OCI-LY7 (cell line): Measurements from ENCODE around the gene APBB2. TPM values are rescaled to one million over a fixed set of nuclear protein-coding genes. Genes with fewer than 3 reads are reported as not detected.

ENCODE experiments used
- BruUV-seq: library from RNA; stranded (reverse); fragments of 400-500 nt; replicated peaks from 2 replicates; lab custom pipeline; 2021; lab: Mats Ljungman, UMichigan
- CTCF ChIA-PET: fragments of 300-600 bp; sonication (Branson Sonifier 250); formaldehyde crosslinking; loops from one replicate; lab custom pipeline; 2022; ENCODE audit warnings: antibody characterized with exemption; ENCODE audit not compliant: unreplicated experiment; lab: Charles Lee
- POLR2A ChIA-PET: fragments of 300-600 bp; sonication (Branson Sonifier 250); formaldehyde crosslinking; loops from one replicate; lab custom pipeline; 2022; ENCODE audit warnings: antibody characterized with exemption; lab: Charles Lee
- DNase-seq: peaks from one replicate; pipeline ENCODE4 v3.0.0-alpha.2; 2015; ENCODE audit warnings: low spot score
- H2AFZ ChIP-seq: fragments of 200-600 bp; sonication (generic), shearing (Covaris generic); 2 replicates; pipeline ENCODE4 v1.6.1; 2014; ENCODE audit warnings: mild to moderate bottlenecking, antibody characterized with exemption, low read length, moderate library complexity
- H3K27ac ChIP-seq: fragments of 200-600 bp; sonication (generic); 2 replicates; pipeline ENCODE4 v1.5.1; 2014; ENCODE audit warnings: mixed run types, low read depth, mild to moderate bottlenecking, moderate library complexity, low read length, inconsistent platforms; ENCODE audit not compliant: poor library complexity, severe bottlenecking
- H3K36me3 ChIP-seq: fragments of 200-600 bp; sonication (generic); 2 replicates; pipeline ENCODE4 v1.6.1; 2014; ENCODE audit warnings: mild to moderate bottlenecking, antibody characterized with exemption, low read length, moderate library complexity, mixed read lengths; ENCODE audit not compliant: insufficient read depth
- H3K4me1 ChIP-seq: fragments of 200-600 bp; sonication (generic); 2 replicates; pipeline ENCODE4 v1.5.1; 2014; ENCODE audit warnings: mild to moderate bottlenecking, low read length; ENCODE audit not compliant: insufficient read depth, poor library complexity, severe bottlenecking
- H3K4me2 ChIP-seq: fragments of 200-600 bp; sonication (generic); 2 replicates; pipeline ENCODE4 v1.6.1; 2014; ENCODE audit warnings: mild to moderate bottlenecking, low read length
- H3K4me3 ChIP-seq: fragments of 200-600 bp; sonication (generic); 2 replicates; pipeline ENCODE4 v1.5.1; 2014; ENCODE audit warnings: mild to moderate bottlenecking, low read depth, low read length; ENCODE audit not compliant: poor library complexity, severe bottlenecking
- H3K79me2 ChIP-seq: fragments of 200-600 bp; sonication (generic); 2 replicates; pipeline ENCODE4 v1.6.1; 2016; ENCODE audit warnings: low read depth, mild to moderate bottlenecking, low read length, moderate library complexity, mixed read lengths; ENCODE audit not compliant: insufficient read depth
- H3K9me2 ChIP-seq: fragments of 200-600 bp; sonication (generic); 2 replicates; pipeline ENCODE4 v1.6.1; 2016; ENCODE audit warnings: mild to moderate bottlenecking, low read length, mixed read lengths; ENCODE audit not compliant: insufficient read depth
- H3K9me3 ChIP-seq: fragments of 200-600 bp; sonication (generic); 2 replicates; pipeline ENCODE4 v1.6.1; 2014; ENCODE audit warnings: mild to moderate bottlenecking, mixed run types, low read length, mixed read lengths
- H4K20me1 ChIP-seq: fragments of 200-600 bp; sonication (generic); 2 replicates; pipeline ENCODE4 v1.6.1; 2014; ENCODE audit warnings: mild to moderate bottlenecking, antibody characterized with exemption, low read length, moderate library complexity, mixed read lengths; ENCODE audit not compliant: insufficient read depth
- CTCF ChIP-seq: fragments of 200-600 bp; sonication (generic); conservative IDR thresholded peaks from 2 replicates; pipeline ENCODE4 v1.5.1; 2014; ENCODE audit warnings: mild to moderate bottlenecking, antibody characterized with exemption, low read length, moderate library complexity, mixed read lengths
- EZH2phosphoT487 ChIP-seq: fragments of 200-600 bp; sonication (generic); IDR thresholded peaks from 2 replicates; pipeline ENCODE4 v1.6.1; 2018; ENCODE audit warnings: low read depth, borderline replicate concordance, mild to moderate bottlenecking, mixed run types, antibody characterized with exemption, low read length, moderate library complexity, mixed read lengths
- intact Hi-C: fragments of 100-400 bp; cut with micrococcal nuclease; formaldehyde crosslinking; loops from one replicate; pipeline ENCODE4 v1.10.0; 2022; ENCODE audit not compliant: unreplicated experiment
- total RNA-seq, 2 experiments: library from RNA; depleted of rRNA in 1 of 2; stranded (reverse); fragments of >200 nt in 1 of 2; shearing (Covaris generic) in 1 of 2; gene quantifications; 2 replicates each; pipeline ENCODE4 v1.2.3, GENCODE V29; 2014 to 2022

Gene APBB2
- total RNA-seq, 2 experiments from 2014 or later = 66.4 to 88.5 TPM

- DNase-seq = no peak
- no peaks in the 10 kb centered on the region for H3K9me2 ChIP-seq
- no peak overlapping the region for H2AFZ ChIP-seq
- no TSS peak for BruUV-seq
- no peaks in the 10 kb centered on the region for H3K79me2 ChIP-seq
- no peaks in the 10 kb centered on the region for H3K9me3 ChIP-seq
- POLR2A ChIA-PET = interaction anchor here (1.1 kb wide), 1 partner anchor 10 kb away, joined by 3 read pairs; no protein-coding TSS in a partner anchor
- no peak overlapping the region for H3K4me2 ChIP-seq
- no peak overlapping the region for H3K4me3 ChIP-seq
- H4K20me1 ChIP-seq = no peaks in the 10 kb centered on the region
- TF ChIP-seq EZH2phosphoT487 (no peak), CTCF (no peak)
- no peaks in the 10 kb centered on the region for H3K36me3 ChIP-seq
- H3K4me1 ChIP-seq = no peaks in the 10 kb centered on the region
- no peak overlapping the region for H3K27ac ChIP-seq
- CTCF ChIA-PET = no interaction called here
- intact Hi-C loops = no loop called here
Observed at GRCh38 chr4:40874331-40874730, 340.0 kb downstream of the APBB2 start.

DNA sequence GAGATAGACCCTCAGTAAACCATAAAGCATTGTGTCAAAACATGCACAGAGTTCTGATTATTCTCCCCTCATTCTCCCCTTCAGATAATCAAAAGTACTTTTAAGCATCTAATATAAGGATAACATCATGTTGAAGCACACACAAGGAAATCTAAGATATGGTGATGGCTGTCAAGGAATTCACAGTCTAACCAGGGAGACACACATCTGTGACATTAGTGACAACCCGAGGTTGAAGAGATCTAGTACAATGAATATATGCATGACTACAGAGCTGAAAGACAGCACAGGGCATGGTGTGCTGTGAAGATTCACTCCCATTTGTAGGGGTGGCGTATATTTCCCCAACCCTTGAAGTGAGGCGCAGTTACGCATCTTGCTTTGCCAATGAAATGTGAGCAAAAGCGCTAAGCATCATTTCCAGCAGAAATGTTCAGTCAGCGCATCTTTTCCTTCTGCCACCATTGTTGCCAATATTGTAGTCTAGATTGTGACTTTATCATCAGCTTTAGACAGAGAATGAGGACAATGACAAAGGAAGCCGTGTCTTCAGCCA lies 342.6 kb downstream of the APBB2 start:
- Histone ChIP-seq H3K36me3 (no peaks in the 10 kb centered on the region), H3K9me3 (no peaks in the 10 kb centered on the region), H2AFZ (no peak overlapping the region), H3K79me2 (no peaks in the 10 kb centered on the region), H4K20me1 (no peaks in the 10 kb centered on the region), H3K4me3 (no peak overlapping the region), H3K4me1 (no peaks in the 10 kb centered on the region), H3K27ac (no peak overlapping the region), H3K4me2 (no peak overlapping the region), H3K9me2 (no peaks in the 10 kb centered on the region)
- no peak for DNase-seq
- TF ChIP-seq CTCF = no peak
- TF ChIP-seq EZH2phosphoT487 = no peak
- ChIA-PET CTCF (no interaction called here), POLR2A (no interaction called here)
- intact Hi-C loops = no loop called here
- no TSS peak for BruUV-seq

- TF ChIP-seq CTCF (no peak), EZH2phosphoT487 (no peak)
- ChIA-PET POLR2A (no interaction called here), CTCF (no interaction called here)
- Histone ChIP-seq H3K9me3 (no peaks in the 10 kb centered on the region), H3K9me2 (no peaks in the 10 kb centered on the region), H2AFZ (no peak overlapping the region), H3K4me1 (no peaks in the 10 kb centered on the region), H4K20me1 (no peaks in the 10 kb centered on the region), H3K4me2 (no peak overlapping the region), H3K27ac (no peak overlapping the region), H3K4me3 (no peak overlapping the region), H3K36me3 (no peaks in the 10 kb centered on the region), H3K79me2 (no peaks in the 10 kb centered on the region)
- DNase-seq = no peak
- BruUV-seq = no TSS peak
- intact Hi-C loops = no loop called here
Observed at GRCh38 chr4:40870150-40870549, 344.2 kb downstream of the APBB2 start.
